Spleen (tissue), 11 donors: ENCODE measurements around the gene PLCB2. TPM values are rescaled to one million over a fixed set of nuclear protein-coding genes. Genes with fewer than 3 reads are reported as not detected.

Experiments used
- DNase-seq: peaks from one replicate; pipeline ENCODE4 v3.0.0-alpha.2; 2020
- H3K27ac ChIP-seq, 8 donors: fragments of 200-600 bp; sonication (generic) in 7 of 8; 1 replicate in 4 of 8; 2 replicates in 4 of 8; pipeline versions ENCODE4 v1.5.0 to v1.8.0; 2016 to 2021; ENCODE audit warnings: inconsistent platforms in 4 of 8, mild to moderate bottlenecking in 4 of 8, moderate library complexity in 1 of 8
- H3K27me3 ChIP-seq, 7 donors: fragments of 200-600 bp; sonication (generic) in 6 of 7; replicated peaks in 1 of 7; 1 replicate in 4 of 7; 2 replicates in 3 of 7; pipeline versions ENCODE4 v1.5.0 to v1.8.0; 2016 to 2021; ENCODE audit warnings: inconsistent platforms in 3 of 7, mild to moderate bottlenecking in 1 of 7
- H3K36me3 ChIP-seq, 6 donors: fragments of 200-600 bp; sonication (generic) in 5 of 6; 1 replicate in 4 of 6; 2 replicates in 2 of 6; pipeline versions ENCODE4 v1.5.0 to v1.8.0; 2016 to 2021; ENCODE audit warnings: inconsistent platforms in 2 of 6
- H3K4me1 ChIP-seq, 6 donors: fragments of 200-600 bp; sonication (generic) in 5 of 6; 1 replicate in 3 of 6; 2 replicates in 3 of 6; pipeline versions ENCODE4 v1.5.0 to v1.8.0; 2016 to 2021; ENCODE audit warnings: inconsistent platforms in 3 of 6
- H3K4me3 ChIP-seq, 8 donors: fragments of 200-600 bp; sonication (generic) in 7 of 8; 1 replicate in 4 of 8; 2 replicates in 4 of 8; pipeline versions ENCODE4 v1.5.0 to v1.8.0; 2016 to 2021; ENCODE audit warnings: inconsistent platforms in 4 of 8, mild to moderate bottlenecking in 4 of 8, moderate library complexity in 2 of 8
- H3K9me3 ChIP-seq, 8 donors: fragments of 200-600 bp; sonication (generic) in 7 of 8; 1 replicate in 4 of 8; 2 replicates in 4 of 8; pipeline versions ENCODE4 v1.5.0 to v1.8.0; 2016 to 2021; ENCODE audit warnings: inconsistent platforms in 4 of 8
- POLR2A ChIP-seq, 3 donors: fragments of 450-650 bp; IDR thresholded peaks; one replicate each; pipeline ENCODE4 v1.5.1; 2017; ENCODE audit warnings: antibody characterized with exemption in 3 of 3, mild to moderate bottlenecking in 1 of 3
- POLR2AphosphoS5 ChIP-seq, 3 donors: sonication (generic); formaldehyde crosslinking; IDR thresholded peaks; one replicate each; pipeline ENCODE4 v1.5.1; 2017; ENCODE audit warnings: antibody characterized with exemption in 3 of 3
- WGBS, 5 donors: extraction: QIAGEN DNeasy Blood & Tissue Kit in 3 of 5; methylation state at CpG; one replicate each; pipeline versions ENCODE4 v1.1.5 to v1.1.7; 2013 to 2018; 5-methylcytosine and 5-hydroxymethylcytosine counted together
- intact Hi-C: fragments of 100-400 bp; cut with DNase I; formaldehyde crosslinking; loops from one replicate; pipeline ENCODE4 v1.15.0; 2023; ENCODE audit warnings: low total_unique reads
- polyA plus RNA-seq, 3 donors: library from polyadenylated mRNA; stranded (reverse); fragments of 200-250 nt; gene quantifications; one replicate each; pipeline ENCODE4 v1.2.1, GENCODE V29; 2013
- total RNA-seq, 7 donors: library from RNA; depleted of rRNA in 3 of 7; stranded (reverse); fragments of >200 nt in 3 of 7; fragmentation: NEBNext Ultra II Directional in 4 of 7; extraction: Animal tissue kit (Norgen Biotek cat#: 25700) in 4 of 7; gene quantifications; one replicate each; pipeline versions ENCODE4 v1.1.0 to v1.2.1, GENCODE V29; 2016 to 2021
- TF ChIP-seq, protein P1 (sequence below), 11 experiments: fragments of 200-600 bp in 7 of 11; fragments of 450-650 bp in 4 of 11; sonication (generic) in 4 of 11; IDR thresholded peaks in 8 of 11; conservative IDR thresholded peaks in 3 of 11; 1 replicate in 7 of 11; 2 replicates in 4 of 11; pipeline versions ENCODE4 v1.4.0 to v1.8.0; 2016 to 2021; ENCODE audit warnings: antibody characterized with exemption in 11 of 11, inconsistent platforms in 4 of 11, mild to moderate bottlenecking in 1 of 11
- donor health status: healthy with polysubstance abuse.
- donor health status: DM: no; HTN: no; CAD: no; lungs with moderate emphysema.
- donor health status: DM: no; HTN: no; CAD: no.
- donor health status: Bipolar disorder and iron deficiency.
- donor health status: healthy.
- donor health status: DM: no; HTN: no; CAD: no.
- donor health status: DM: yes; HTN: yes; CAD: no.

PLCB2 gene
- total and polyA plus RNA-seq, 10 donors = 63.8 to 247 (median 187) TPM

GRCh38 chr15:40270246-40270995 is 37.3 kb downstream of the PLCB2 start:
- no peaks in the 10 kb centered on the region for H3K36me3 ChIP-seq
- DNase-seq = no peak

GRCh38 chr15:40269604-40270003 is 38.1 kb downstream of the PLCB2 start:
- H3K4me3 ChIP-seq = no peak overlapping the region
- H3K9me3 ChIP-seq = no peaks in the 10 kb centered on the region
- peaks cover 0 to 4% (median 0%) of the 10 kb centered on the region in 6 donors for H3K4me1 ChIP-seq
- no peak overlapping the region for H3K27ac ChIP-seq
- intact Hi-C loops = loop anchor here (5.0 kb wide), 1 partner anchor 52 kb away; no protein-coding TSS in a partner anchor
- no peaks in the 10 kb centered on the region for H3K27me3 ChIP-seq
- no peaks in the 10 kb centered on the region for H3K36me3 ChIP-seq
- TF ChIP-seq POLR2AphosphoS5 (IDR thresholded peaks at IDR 0.05) (no peak), POLR2A (IDR thresholded peaks at IDR 0.05) (no peak)
- TF ChIP-seq, protein P1, sequence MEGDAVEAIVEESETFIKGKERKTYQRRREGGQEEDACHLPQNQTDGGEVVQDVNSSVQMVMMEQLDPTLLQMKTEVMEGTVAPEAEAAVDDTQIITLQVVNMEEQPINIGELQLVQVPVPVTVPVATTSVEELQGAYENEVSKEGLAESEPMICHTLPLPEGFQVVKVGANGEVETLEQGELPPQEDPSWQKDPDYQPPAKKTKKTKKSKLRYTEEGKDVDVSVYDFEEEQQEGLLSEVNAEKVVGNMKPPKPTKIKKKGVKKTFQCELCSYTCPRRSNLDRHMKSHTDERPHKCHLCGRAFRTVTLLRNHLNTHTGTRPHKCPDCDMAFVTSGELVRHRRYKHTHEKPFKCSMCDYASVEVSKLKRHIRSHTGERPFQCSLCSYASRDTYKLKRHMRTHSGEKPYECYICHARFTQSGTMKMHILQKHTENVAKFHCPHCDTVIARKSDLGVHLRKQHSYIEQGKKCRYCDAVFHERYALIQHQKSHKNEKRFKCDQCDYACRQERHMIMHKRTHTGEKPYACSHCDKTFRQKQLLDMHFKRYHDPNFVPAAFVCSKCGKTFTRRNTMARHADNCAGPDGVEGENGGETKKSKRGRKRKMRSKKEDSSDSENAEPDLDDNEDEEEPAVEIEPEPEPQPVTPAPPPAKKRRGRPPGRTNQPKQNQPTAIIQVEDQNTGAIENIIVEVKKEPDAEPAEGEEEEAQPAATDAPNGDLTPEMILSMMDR (IDR thresholded peaks at IDR 0.05 in 8 of 11, conservative IDR thresholded peaks at IDR 0.05 in 3 of 11) = no peak
- 68 to 90% (median 80%) methylated on average over 4 of the region's 4 CpGs for WGBS, 5 donors
- DNase-seq = no peak

More at GRCh38 chr15:40270246-40270995, 37.3 kb downstream of the PLCB2 start:
- 77 to 90% (median 81%) methylated on average over 9 to 11 of the region's 11 CpGs for WGBS, 5 donors
- TF ChIP-seq POLR2AphosphoS5 (IDR thresholded peaks at IDR 0.05) (no peak), POLR2A (IDR thresholded peaks at IDR 0.05) (no peak)
- TF ChIP-seq, protein P1 (IDR thresholded peaks at IDR 0.05 in 8 of 11, conservative IDR thresholded peaks at IDR 0.05 in 3 of 11) = no peak
- intact Hi-C loops = loop anchor here (5.0 kb wide), 1 partner anchor 53 kb away; no protein-coding TSS in a partner anchor
- no peak overlapping the region for H3K4me3 ChIP-seq
- no peaks in the 10 kb centered on the region for H3K9me3 ChIP-seq
- H3K4me1 ChIP-seq = peaks cover 0 to 10% (median 0%) of the 10 kb centered on the region in 6 donors
- H3K27me3 ChIP-seq = peaks cover 0 to under 1% (median 0%) of the 10 kb centered on the region in 7 donors
- H3K27ac ChIP-seq = no peak overlapping the region

- no peaks in the 10 kb centered on the region for H3K9me3 ChIP-seq
- H3K4me1 ChIP-seq = no peaks in the 10 kb centered on the region
- no peak for DNase-seq
- no peak overlapping the region for H3K4me3 ChIP-seq
- TF ChIP-seq, protein P1 (IDR thresholded peaks at IDR 0.05 in 8 of 11, conservative IDR thresholded peaks at IDR 0.05 in 3 of 11) = no peak
- TF ChIP-seq POLR2A (IDR thresholded peaks at IDR 0.05) (no peak), POLR2AphosphoS5 (IDR thresholded peaks at IDR 0.05) (no peak)
- no peaks in the 10 kb centered on the region for H3K36me3 ChIP-seq
- no peak overlapping the region for H3K27ac ChIP-seq
- 77 to 83% (median 82%) methylated on average over 4 of the region's 4 CpGs for WGBS, 5 donors
- no peaks in the 10 kb centered on the region for H3K27me3 ChIP-seq
- intact Hi-C loops = no loop called here
These were observed 40.1 kb downstream of the PLCB2 start for GRCh38 chr15:40267670-40268069.

DNA sequence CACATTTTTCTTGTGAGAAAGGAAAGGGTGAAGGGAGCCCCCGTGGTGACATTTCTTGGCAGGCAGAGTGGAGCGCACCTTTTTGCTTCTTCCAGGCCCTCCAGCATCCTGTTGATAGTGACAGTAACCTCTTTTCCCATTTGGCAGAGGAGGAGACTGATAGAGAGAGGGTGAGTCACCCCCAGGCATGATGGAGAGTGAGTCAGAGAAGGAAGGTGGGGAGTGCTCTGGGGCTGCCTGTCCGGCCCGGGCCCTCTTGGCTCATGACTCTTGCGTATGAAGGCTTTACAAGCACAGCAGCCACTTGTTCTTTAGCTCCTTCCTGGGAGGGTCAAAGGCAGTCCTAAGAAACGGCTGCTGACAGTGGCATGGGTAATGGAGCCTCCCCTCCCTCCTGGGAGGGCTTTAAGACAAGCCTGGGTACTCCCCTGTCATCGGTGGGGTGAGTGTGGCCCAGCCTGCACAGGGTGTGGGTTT is 40.9 kb downstream of the PLCB2 start:
- Histone ChIP-seq H3K36me3 (no peaks in the 10 kb centered on the region), H3K27ac (no peak overlapping the region), H3K4me3 (no peak overlapping the region), H3K27me3 (no peaks in the 10 kb centered on the region), H3K9me3 (no peaks in the 10 kb centered on the region), H3K4me1 (no peaks in the 10 kb centered on the region)
- TF ChIP-seq, protein P1 (IDR thresholded peaks at IDR 0.05 in 8 of 11, conservative IDR thresholded peaks at IDR 0.05 in 3 of 11) = no peak
- TF ChIP-seq POLR2A (IDR thresholded peaks at IDR 0.05) (no peak), POLR2AphosphoS5 (IDR thresholded peaks at IDR 0.05) (no peak)
- no peak for DNase-seq
- 65 to 79% (median 68%) methylated on average over 7 of the region's 7 CpGs for WGBS, 5 donors
- intact Hi-C loops = no loop called here
